Measurements from ENCODE around the gene NEB.

DNA sequence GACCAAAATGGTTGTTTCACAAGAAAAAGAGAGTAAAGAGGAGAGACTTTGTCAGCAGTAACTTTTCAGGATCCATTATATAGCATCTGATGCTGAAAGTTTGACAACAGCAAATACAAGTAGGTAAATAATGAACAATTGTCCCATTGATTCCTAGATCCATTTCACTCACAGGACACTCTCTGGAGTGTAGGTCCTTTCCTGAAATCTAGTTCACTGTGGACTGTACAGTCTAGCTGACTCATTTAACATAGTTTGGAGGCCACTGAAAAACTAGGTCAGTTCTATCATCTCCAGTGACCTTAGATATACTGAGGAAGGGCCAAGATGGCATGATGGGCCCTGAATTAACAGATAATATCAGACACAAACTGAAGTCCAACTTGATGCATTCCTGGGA, 19.3 kb upstream of the NEB start:
- no peak for TF ChIP-seq POLR2A (IDR thresholded peaks at IDR 0.05)
- TF ChIP-seq, protein P1, sequence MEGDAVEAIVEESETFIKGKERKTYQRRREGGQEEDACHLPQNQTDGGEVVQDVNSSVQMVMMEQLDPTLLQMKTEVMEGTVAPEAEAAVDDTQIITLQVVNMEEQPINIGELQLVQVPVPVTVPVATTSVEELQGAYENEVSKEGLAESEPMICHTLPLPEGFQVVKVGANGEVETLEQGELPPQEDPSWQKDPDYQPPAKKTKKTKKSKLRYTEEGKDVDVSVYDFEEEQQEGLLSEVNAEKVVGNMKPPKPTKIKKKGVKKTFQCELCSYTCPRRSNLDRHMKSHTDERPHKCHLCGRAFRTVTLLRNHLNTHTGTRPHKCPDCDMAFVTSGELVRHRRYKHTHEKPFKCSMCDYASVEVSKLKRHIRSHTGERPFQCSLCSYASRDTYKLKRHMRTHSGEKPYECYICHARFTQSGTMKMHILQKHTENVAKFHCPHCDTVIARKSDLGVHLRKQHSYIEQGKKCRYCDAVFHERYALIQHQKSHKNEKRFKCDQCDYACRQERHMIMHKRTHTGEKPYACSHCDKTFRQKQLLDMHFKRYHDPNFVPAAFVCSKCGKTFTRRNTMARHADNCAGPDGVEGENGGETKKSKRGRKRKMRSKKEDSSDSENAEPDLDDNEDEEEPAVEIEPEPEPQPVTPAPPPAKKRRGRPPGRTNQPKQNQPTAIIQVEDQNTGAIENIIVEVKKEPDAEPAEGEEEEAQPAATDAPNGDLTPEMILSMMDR (IDR thresholded peaks at IDR 0.05): no peak
